HepG2 (cell line): ENCODE data around the gene PIGL. TPM values are rescaled to one million over a fixed set of nuclear protein-coding genes. Genes with fewer than 3 reads are reported as not detected.

Experiments
- CBX2 ChIP-seq, 2 experiments: fragments of 200-600 bp in 1 of 2; sonication (generic); formaldehyde crosslinking in 1 of 2; IDR thresholded peaks; 2 replicates each; pipeline versions ENCODE4 v1.7.0 to v1.8.1; 2018 to 2022; ENCODE audit warnings: low read depth in 2 of 2, low read length in 1 of 2, mild to moderate bottlenecking in 1 of 2, missing genetic modification reagents in 1 of 2
- HDAC6 ChIP-seq: fragments of 200-600 bp; sonication (generic); IDR thresholded peaks from 2 replicates; pipeline ENCODE4 v1.7.0; 2017; ENCODE audit warnings: mild to moderate bottlenecking, antibody characterized with exemption, low read length, low read depth
- HMGXB3 ChIP-seq: sonication (generic); formaldehyde crosslinking; IDR thresholded peaks from 2 replicates; pipeline ENCODE4 v1.4.0; 2020; ENCODE audit warnings: missing genetic modification reagents, borderline replicate concordance
- KAT2B ChIP-seq: fragments of 150-350 bp; IDR thresholded peaks from 2 replicates; pipeline ENCODE4 v1.6.1; 2014; ENCODE audit warnings: low read depth, low read length, borderline replicate concordance
- MAX ChIP-seq: IDR thresholded peaks from 2 replicates; pipeline ENCODE4 v1.6.1; 2012; ENCODE audit warnings: inconsistent platforms
- SMAD9 ChIP-seq: sonication (generic); formaldehyde crosslinking; IDR thresholded peaks from 2 replicates; pipeline ENCODE4 v1.5.1; 2020; ENCODE audit warnings: mild to moderate bottlenecking, missing genetic modification reagents
- ZBTB43 ChIP-seq: sonication (generic); formaldehyde crosslinking; conservative IDR thresholded peaks from 2 replicates; pipeline ENCODE4 v1.4.0; 2020; ENCODE audit warnings: missing genetic modification reagents
- ZNF552 ChIP-seq: sonication (generic); formaldehyde crosslinking; IDR thresholded peaks from 2 replicates; pipeline ENCODE4 v1.9.0; 2022; ENCODE audit warnings: missing genetic modification reagents, mild to moderate bottlenecking, borderline replicate concordance
- polyA plus RNA-seq, 8 experiments: library from polyadenylated mRNA; depleted of rRNA in 3 of 8; stranded (reverse) in 7 of 8; unstranded in 1 of 8; fragments of >200 nt; fragmentation: Illumina TruSeq in 4 of 8; extraction: Trizol in 4 of 8; gene quantifications; 2 replicates each; pipeline versions ENCODE4 v1.2.1 to v1.2.3, GENCODE V29; 2011 to 2016; ENCODE audit warnings: low read depth in 4 of 8, missing spikeins in 1 of 8, mixed read lengths in 1 of 8; ENCODE audit not compliant: insufficient read depth in 1 of 8
- total RNA-seq, 5 experiments: library from RNA; depleted of rRNA; stranded (reverse); fragments of >200 nt; fragmentation: Illumina TruSeq; extraction: Trizol; gene quantifications; 2 replicates each; pipeline ENCODE4 v1.2.3, GENCODE V29; 2016; ENCODE audit warnings: low read depth in 1 of 5

The PIGL gene
- total and polyA plus RNA-seq, 2 of the 13 experiments (the other 11 are each of a cell fraction or from before 2014, with no cell fraction given) = 28.5 to 63.8 TPM

- TF ChIP-seq HMGXB3 (no peak), ZBTB43 (no peak), CBX2 (IDR thresholded peaks at IDR 0.05; ENCODE audit: low read depth, low read length) (no peak), CBX2 (CRISPR knock-in tag; IDR thresholded peaks at IDR 0.05; ENCODE audit: low read depth) (no peak), HDAC6 (no peak), MAX (no peak), SMAD9 (CRISPR knock-in tag) (no peak), ZNF552 (no peak), KAT2B (no peak)
- TF ChIP-seq, all 625 proteins: peak for 0
Observed at GRCh38 chr17:16282522-16282921, 65.5 kb downstream of the PIGL start (continued).
